HT1080 (cell line): Measurements from ENCODE around the gene DLGAP1. TPM values are rescaled to one million over a fixed set of nuclear protein-coding genes. Genes with fewer than 3 reads are reported as not detected.
A peak's percentile ranks its signal among the peaks of the same experiment; 100 is the strongest.
"Not testable (repeated sequence)": the region's sequence is repeated elsewhere in the genome, so short reads cannot be mapped to it uniquely, and the experiment has no call there.

Source experiments
- DNase-seq: peaks from one replicate; pipeline ENCODE4 v3.0.0-alpha.2; 2015; ENCODE audit warnings: low read depth
- total RNA-seq: library from RNA; depleted of rRNA; stranded (reverse); fragments of >200 nt; shearing (Covaris generic); gene quantifications from 2 replicates; pipeline ENCODE4 v1.2.3, GENCODE V29; 2014

DLGAP1 gene
- total RNA-seq, 1 experiment from 2014 or later, result not detected

GRCh38 chr18:3703732-3704176 is 751.4 kb downstream of the DLGAP1 start:
- peak; percentile 64 for DNase-seq

GRCh38 chr18:3699707-3700567 is 755.2 kb downstream of the DLGAP1 start:
- DNase-seq, result not testable (repeated sequence)

GRCh38 chr18:3694030-3694778 is 760.9 kb downstream of the DLGAP1 start:
- not testable (repeated sequence) for DNase-seq

- DNase-seq, result no peak
Observed at GRCh38 chr18:3693410-3693809, 761.7 kb downstream of the DLGAP1 start.

GRCh38 chr18:3692691-3693090 is 762.4 kb downstream of the DLGAP1 start:
- DNase-seq, result no peak

GRCh38 chr18:3692113-3692621 is 762.9 kb downstream of the DLGAP1 start:
- DNase-seq, result no peak

- no peak for DNase-seq
Observed at GRCh38 chr18:3691705-3692104, 763.4 kb downstream of the DLGAP1 start.

GRCh38 chr18:3690764-3691066 is 764.4 kb downstream of the DLGAP1 start:
- no peak for DNase-seq

GRCh38 chr18:3689986-3690763 is 764.9 kb downstream of the DLGAP1 start:
- no peak for DNase-seq

GRCh38 chr18:3689091-3689490 is 766.0 kb downstream of the DLGAP1 start:
- DNase-seq, result no peak

GRCh38 chr18:3688690-3689089 is 766.4 kb downstream of the DLGAP1 start:
- DNase-seq, result peak; percentile 44

- no peak for DNase-seq
Observed at GRCh38 chr18:3683483-3683882, 771.6 kb downstream of the DLGAP1 start.

- DNase-seq, result no peak
Observed at GRCh38 chr18:3682061-3682460, 773.0 kb downstream of the DLGAP1 start.

- DNase-seq, result no peak
Observed at GRCh38 chr18:3679241-3679640, 775.9 kb downstream of the DLGAP1 start.

GRCh38 chr18:3675994-3676393 is 779.1 kb downstream of the DLGAP1 start:
- DNase-seq, result no peak

- peak; percentile 37 for DNase-seq
Observed at GRCh38 chr18:3675446-3675845, 779.7 kb downstream of the DLGAP1 start.

GRCh38 chr18:3671176-3671575 is 783.9 kb downstream of the DLGAP1 start:
- no peak for DNase-seq

GRCh38 chr18:3669376-3669775 is 785.7 kb downstream of the DLGAP1 start:
- DNase-seq, result no peak

GRCh38 chr18:3667255-3668137 is 787.6 kb downstream of the DLGAP1 start:
- DNase-seq, result no peak

GRCh38 chr18:3666526-3667254 is 788.4 kb downstream of the DLGAP1 start:
- DNase-seq, result no peak
